ENCODE measurements around the gene MAN2A1. TPM values are rescaled to one million over a fixed set of nuclear protein-coding genes. Genes with fewer than 3 reads are reported as not detected.

MAN2A1 gene
- total RNA-seq, 1 experiment from 2014 or later = 86.6 TPM

DNA sequence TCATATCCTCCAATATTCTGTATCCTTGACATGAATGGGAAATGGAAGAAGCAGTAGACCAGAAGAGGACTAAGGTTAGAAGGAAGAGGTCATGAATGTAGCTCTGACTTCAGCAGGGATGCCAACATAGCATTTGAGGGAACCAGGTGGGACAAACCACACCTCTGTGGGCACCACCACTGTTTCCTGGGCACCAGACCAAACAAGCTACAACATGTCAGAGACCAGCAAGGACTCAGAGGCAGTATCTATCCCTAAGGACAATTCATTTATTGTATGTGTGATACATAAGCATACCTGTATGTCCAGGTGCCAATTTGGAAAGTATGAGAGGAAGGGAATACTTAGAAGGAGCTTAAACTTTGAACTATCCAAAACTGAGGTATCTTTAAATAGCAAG is 192.8 kb downstream of the MAN2A1 start:
- no peaks in the 10 kb centered on the region for H3K9me3 Mint-ChIP-seq
- CTCF ChIA-PET = no interaction called here
- TF ChIP-seq STAT6 (CRISPR knock-in tag; conservative IDR thresholded peaks at IDR 0.05; ENCODE audit: low read depth) = no peak
- no peak for TF ChIP-seq IRF1 (CRISPR knock-in tag; IDR thresholded peaks at IDR 0.05)
- TF ChIP-seq OVOL2 (CRISPR knock-in tag; IDR thresholded peaks at IDR 0.05; ENCODE audit: borderline replicate concordance) = no peak
- TF ChIP-seq RELA (CRISPR knock-in tag; IDR thresholded peaks at IDR 0.05; ENCODE audit: borderline replicate concordance) = no peak
- no peak for TF ChIP-seq ZNF317 (CRISPR knock-in tag; IDR thresholded peaks at IDR 0.05; ENCODE audit: borderline replicate concordance, low read depth)
- TF ChIP-seq, protein P1, sequence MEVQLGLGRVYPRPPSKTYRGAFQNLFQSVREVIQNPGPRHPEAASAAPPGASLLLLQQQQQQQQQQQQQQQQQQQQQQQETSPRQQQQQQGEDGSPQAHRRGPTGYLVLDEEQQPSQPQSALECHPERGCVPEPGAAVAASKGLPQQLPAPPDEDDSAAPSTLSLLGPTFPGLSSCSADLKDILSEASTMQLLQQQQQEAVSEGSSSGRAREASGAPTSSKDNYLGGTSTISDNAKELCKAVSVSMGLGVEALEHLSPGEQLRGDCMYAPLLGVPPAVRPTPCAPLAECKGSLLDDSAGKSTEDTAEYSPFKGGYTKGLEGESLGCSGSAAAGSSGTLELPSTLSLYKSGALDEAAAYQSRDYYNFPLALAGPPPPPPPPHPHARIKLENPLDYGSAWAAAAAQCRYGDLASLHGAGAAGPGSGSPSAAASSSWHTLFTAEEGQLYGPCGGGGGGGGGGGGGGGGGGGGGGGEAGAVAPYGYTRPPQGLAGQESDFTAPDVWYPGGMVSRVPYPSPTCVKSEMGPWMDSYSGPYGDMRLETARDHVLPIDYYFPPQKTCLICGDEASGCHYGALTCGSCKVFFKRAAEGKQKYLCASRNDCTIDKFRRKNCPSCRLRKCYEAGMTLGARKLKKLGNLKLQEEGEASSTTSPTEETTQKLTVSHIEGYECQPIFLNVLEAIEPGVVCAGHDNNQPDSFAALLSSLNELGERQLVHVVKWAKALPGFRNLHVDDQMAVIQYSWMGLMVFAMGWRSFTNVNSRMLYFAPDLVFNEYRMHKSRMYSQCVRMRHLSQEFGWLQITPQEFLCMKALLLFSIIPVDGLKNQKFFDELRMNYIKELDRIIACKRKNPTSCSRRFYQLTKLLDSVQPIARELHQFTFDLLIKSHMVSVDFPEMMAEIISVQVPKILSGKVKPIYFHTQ (CRISPR knock-in tag; IDR thresholded peaks at IDR 0.05) = no peak
- no peak for TF ChIP-seq NFYB (CRISPR knock-in tag; conservative IDR thresholded peaks at IDR 0.05; ENCODE audit: low read depth)
- TF ChIP-seq ZNF232 (CRISPR knock-in tag; IDR thresholded peaks at IDR 0.05) = no peak
- TF ChIP-seq PREB (CRISPR knock-in tag; IDR thresholded peaks at IDR 0.05; ENCODE audit: borderline replicate concordance) = no peak

DNA sequence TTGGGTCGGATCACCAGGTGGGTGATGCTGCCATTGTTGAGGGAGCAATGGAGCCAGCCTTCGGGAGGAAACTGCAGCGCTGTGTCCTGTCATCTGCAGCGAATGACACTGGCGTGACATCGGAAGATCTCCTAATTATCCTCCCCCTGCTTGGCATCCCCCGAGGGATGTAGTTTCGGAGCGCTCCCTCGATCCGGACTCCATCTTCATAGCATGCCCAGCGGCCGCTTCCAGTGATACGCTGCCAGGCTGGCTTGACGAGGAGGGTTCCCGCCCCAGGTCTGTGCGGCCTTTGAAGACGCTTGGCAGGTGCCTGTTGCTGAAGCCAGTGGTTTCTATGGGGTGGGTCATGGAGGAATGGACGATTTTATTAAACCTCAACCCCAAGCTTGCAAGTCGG is 194.9 kb downstream of the MAN2A1 start:
- Mint-ChIP-seq H3K4me1 (no peaks in the 10 kb centered on the region), H3K27me3 (ENCODE audit: low read depth) (no peaks in the 10 kb centered on the region), H3K9me3 (no peaks in the 10 kb centered on the region), H3K36me3 (no peaks in the 10 kb centered on the region), H3K4me3 (no peak overlapping the region), H3K27ac (no peak overlapping the region)
- DNase-seq (ENCODE audit: low spot score) (no peak), ATAC-seq (no peak)
- ChIA-PET CTCF (no interaction called here), POLR2A (no interaction called here)
- TF ChIP-seq ZNF232 (CRISPR knock-in tag; IDR thresholded peaks at IDR 0.05) (no peak), CDX4 (CRISPR knock-in tag; IDR thresholded peaks at IDR 0.05; ENCODE audit: borderline replicate concordance) (no peak), CREM (CRISPR knock-in tag; IDR thresholded peaks at IDR 0.05) (no peak), ZNF416 (CRISPR knock-in tag; IDR thresholded peaks at IDR 0.05) (no peak), USF1 (CRISPR knock-in tag; IDR thresholded peaks at IDR 0.05) (no peak)

More for the DNA sequence above, 192.8 kb downstream of the MAN2A1 start:
- H3K4me3 Mint-ChIP-seq = no peak overlapping the region
- H3K4me1 Mint-ChIP-seq = no peaks in the 10 kb centered on the region
- POLR2A ChIA-PET = no interaction called here
- H3K27me3 Mint-ChIP-seq (ENCODE audit: low read depth) = no peaks in the 10 kb centered on the region
- no peak for ATAC-seq
- H3K27ac Mint-ChIP-seq = no peak overlapping the region
- no peaks in the 10 kb centered on the region for H3K36me3 Mint-ChIP-seq
- no peak for DNase-seq (ENCODE audit: low spot score)

DNA sequence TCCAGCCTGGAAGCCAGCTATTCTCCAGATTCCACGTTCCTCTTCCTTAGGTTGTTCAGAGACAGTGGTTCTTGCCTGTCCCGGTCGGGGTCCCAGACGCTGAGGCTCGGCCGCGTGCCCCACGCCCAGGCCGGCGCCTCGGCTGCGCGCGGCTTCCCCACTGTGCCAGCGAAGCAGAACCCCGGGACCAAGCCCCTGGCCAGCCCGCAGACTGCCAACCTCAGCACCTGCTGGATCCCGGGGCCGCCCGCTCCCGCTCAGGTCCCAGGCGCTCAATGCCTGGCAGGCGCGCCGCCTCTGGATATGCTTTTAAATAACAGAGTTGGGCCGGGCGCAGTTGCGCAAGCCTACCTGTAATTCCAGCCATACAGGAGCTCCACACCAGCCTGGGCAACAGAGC is 195.5 kb downstream of the MAN2A1 start:
- POLR2A ChIA-PET = no interaction called here
- ATAC-seq (no peak), DNase-seq (ENCODE audit: low spot score) (no peak)
- CTCF ChIA-PET = no interaction called here
- Mint-ChIP-seq H3K27ac (no peak overlapping the region), H3K4me1 (no peaks in the 10 kb centered on the region), H3K27me3 (ENCODE audit: low read depth) (no peaks in the 10 kb centered on the region), H3K36me3 (no peaks in the 10 kb centered on the region), H3K4me3 (no peak overlapping the region), H3K9me3 (no peaks in the 10 kb centered on the region)
- TF ChIP-seq ZBTB21 (CRISPR knock-in tag; IDR thresholded peaks at IDR 0.05; ENCODE audit: borderline replicate concordance) (no peak), ZBTB43 (CRISPR knock-in tag; IDR thresholded peaks at IDR 0.05) (no peak), EMX1 (CRISPR knock-in tag; IDR thresholded peaks at IDR 0.05) (no peak), GABPB1 (CRISPR knock-in tag; IDR thresholded peaks at IDR 0.05) (no peak), CREM (CRISPR knock-in tag; IDR thresholded peaks at IDR 0.05) (no peak), SP1 (CRISPR knock-in tag; conservative IDR thresholded peaks at IDR 0.05) (no peak), ZNF317 (CRISPR knock-in tag; IDR thresholded peaks at IDR 0.05; ENCODE audit: borderline replicate concordance, low read depth) (no peak), OVOL2 (CRISPR knock-in tag; IDR thresholded peaks at IDR 0.05; ENCODE audit: borderline replicate concordance) (no peak)
- TF ChIP-seq, protein P2, sequence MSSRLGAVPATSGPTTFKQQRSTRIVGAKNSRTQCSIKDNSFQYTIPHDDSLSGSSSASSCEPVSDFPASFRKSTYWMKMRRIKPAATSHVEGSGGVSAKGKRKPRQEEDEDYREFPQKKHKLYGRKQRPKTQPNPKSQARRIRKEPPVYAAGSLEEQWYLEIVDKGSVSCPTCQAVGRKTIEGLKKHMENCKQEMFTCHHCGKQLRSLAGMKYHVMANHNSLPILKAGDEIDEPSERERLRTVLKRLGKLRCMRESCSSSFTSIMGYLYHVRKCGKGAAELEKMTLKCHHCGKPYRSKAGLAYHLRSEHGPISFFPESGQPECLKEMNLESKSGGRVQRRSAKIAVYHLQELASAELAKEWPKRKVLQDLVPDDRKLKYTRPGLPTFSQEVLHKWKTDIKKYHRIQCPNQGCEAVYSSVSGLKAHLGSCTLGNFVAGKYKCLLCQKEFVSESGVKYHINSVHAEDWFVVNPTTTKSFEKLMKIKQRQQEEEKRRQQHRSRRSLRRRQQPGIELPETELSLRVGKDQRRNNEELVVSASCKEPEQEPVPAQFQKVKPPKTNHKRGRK (CRISPR knock-in tag; IDR thresholded peaks at IDR 0.05; ENCODE audit: borderline replicate concordance) = no peak
- TF ChIP-seq, protein P3, sequence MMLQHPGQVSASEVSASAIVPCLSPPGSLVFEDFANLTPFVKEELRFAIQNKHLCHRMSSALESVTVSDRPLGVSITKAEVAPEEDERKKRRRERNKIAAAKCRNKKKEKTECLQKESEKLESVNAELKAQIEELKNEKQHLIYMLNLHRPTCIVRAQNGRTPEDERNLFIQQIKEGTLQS (CRISPR knock-in tag; conservative IDR thresholded peaks at IDR 0.05) = no peak

Data from WTC11 (cell line).